HG02840 (cell line): ENCODE data around the gene STAG3.
"Not testable (repeated sequence)": the region's sequence is repeated elsewhere in the genome, so short reads cannot be mapped to it uniquely, and the experiment has no call there.

Experiments
- ATAC-seq: cut with Tn5 transposase; IDR thresholded peaks from one replicate; pipeline ENCODE4 v1.9.1; 2021; ENCODE audit warnings: mild to moderate bottlenecking, moderate library complexity, moderate number of reproducible peaks; ENCODE audit not compliant: unreplicated experiment, low FRiP score

STAG3 gene

DNA sequence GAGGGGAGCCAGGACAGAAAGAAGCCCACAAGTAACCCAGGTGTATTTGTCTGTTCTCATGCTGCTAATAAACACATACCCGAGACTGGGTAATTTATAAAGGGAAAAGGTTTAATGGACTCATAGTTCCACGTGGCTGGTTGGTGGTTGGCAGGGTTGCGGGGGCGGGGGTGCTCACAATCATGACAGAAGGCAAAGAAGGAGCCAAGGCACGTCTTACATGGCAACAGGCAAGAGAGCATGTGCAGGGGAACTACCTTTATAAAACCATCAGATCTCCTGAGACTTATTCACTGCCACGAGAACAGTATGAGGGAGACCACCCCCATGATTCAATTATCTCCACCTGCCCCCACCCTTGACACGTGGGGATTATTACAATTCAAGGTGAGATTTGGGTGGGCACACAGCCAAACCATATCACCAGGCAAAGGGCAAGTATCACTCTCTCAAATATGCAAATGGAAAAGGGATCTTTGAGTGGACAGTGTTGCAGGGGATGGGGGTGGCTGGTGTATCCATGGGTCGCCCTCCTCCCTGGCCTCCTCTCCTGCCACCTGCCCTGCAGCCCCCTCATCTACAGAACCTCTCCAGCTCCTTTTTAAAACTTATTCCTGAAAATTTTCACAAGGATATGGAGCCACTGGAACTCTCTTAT, 57.1 kb downstream of the STAG3 start:
- not testable (repeated sequence) for ATAC-seq

DNA sequence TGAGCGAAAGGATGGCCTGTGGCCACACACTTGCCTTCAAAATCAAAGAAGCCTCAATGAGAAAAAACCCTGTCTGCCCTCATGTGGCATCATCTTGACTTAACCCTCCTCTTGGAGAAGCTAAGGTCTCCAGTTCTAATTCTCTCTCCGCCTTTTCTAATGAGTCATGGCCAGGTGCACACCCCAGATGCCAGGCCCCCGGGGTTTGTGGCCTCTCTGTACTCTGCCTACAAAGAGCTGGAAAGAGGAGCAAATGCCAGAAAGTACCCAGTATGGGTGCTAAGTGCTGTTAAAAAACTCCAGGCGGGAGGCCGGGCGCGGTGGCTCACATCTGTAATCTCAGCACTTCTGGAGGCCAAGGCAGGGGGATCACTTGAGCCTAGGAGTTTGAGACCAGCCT, 62.3 kb downstream of the STAG3 start:
- not testable (repeated sequence) for ATAC-seq

DNA sequence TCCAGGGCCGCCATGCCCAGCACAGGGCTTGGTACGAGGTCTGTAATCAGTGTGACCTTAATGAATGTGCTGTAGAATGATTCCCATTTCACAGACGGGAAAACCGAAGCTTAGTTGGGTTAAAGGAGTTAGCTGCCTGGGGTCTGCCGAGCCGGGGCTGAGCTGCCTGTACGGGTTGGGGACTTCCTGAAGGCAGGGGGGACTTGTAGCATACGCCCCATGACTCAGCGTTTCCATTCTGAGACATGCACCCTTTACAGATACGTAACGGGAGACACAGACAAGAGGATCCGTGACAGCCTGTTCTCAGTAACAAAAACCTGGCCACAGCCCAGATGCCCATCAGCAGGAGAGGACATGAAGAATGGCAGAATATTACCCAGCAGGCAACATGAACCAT, 65.7 kb downstream of the STAG3 start:
- not testable (repeated sequence) for ATAC-seq

DNA sequence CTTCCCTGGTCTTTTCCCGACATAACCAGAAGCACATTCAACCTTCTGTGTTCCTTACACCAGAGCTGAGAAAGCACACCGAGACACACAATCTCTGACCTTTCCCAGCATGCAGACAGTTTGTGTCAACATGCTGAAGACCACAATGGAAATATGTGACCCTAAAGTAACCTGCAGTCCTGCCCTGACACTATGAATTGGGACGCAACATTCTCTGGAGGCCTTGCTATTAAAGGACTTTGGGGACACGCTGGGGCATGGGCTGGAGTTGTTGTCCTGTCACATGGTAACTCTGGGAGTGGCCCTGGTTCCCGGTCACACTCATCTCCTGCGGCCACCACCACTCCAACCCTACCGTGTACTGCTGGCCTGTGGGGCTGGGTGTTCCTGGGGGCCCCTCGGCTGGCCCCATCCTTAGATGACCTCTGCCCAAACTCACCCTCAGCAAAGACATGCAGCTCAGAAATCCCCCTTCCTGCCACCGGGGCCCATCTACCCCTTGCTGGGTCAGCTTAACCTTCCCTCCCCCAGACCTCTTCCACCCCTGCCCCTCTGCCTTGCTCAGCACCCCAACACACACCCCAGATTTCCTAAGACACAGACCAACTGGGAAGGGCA, 67.4 kb downstream of the STAG3 start:
- not testable (repeated sequence) for ATAC-seq

DNA sequence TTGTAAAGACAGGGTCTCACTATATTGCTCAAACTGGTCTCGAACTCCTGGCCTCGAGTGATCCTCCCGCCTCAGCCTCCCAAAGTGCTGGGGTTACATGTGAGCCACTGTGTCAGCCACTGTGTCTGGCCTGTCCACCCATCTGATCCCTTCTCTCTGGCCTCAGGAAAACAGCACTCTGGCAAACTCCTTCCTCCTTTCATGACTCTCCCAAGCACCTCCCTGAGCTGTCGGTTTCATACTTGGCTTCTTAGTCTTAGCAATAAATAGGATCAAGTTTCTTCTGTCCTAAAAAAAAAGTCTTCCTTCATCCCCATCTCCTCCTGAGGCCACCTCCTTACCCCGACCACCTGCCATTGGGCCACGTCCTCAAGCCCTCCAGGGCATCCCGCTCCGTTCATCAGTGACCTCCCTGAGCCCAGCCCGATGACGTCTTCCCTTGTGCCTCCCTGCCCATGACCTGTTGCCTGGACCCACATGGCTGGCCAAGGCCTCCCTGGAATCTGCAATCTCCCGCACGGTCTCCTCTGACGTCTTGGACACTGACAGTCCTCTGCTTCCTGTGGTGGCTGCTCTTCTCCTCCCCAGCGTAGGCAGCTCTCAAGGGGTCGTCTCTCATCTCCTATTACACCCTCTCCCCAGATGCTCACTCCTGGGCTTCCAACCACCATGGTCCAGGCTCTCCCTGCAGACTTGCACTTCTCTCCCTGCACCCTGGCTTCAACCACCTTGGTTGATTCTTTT, 68.6 kb downstream of the STAG3 start:
- not testable (repeated sequence) for ATAC-seq

DNA sequence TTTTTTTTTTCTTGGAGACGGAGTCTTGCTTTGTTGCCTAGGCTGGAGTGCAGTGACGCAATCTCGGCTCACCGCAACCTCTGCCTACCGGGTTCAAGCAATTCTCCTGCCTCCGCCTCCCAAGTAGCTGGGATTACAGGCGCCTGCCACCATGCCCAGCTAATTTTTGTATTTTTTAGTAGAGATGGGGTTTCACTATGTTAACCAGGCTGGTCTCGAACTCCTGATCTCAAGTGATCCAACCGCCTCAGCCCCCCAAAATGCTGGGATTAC, 69.1 kb downstream of the STAG3 start:
- ATAC-seq, result not testable (repeated sequence)

DNA sequence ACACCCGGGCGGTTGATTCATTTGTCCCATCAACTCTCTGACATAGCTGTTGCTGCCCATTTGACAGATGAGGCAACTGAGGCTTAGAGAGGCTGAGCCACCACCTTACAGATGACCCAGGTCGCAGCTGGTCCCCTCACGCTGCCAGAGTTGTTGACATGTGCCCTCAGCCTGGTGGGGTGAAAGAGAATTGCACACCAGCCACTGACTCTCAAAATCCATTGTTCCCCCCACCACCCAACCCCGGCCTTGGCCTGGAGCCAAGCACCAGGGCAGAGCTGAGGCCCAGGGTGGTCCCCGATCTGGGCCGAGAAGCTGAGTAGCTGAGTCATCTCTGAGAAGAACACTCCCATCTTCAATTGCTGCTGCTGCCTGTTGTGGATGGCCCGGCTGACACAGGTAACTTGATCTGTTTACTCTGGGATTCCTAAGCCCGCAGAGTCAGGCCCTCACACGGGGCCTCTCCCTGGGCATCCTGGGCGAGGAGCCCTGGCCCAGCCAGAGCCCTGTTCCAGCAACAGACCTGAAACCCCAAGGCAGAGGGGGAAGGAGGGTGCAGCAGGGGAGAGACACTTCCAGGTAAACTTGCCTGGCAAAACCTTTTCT, 69.5 kb downstream of the STAG3 start:
- no peak for ATAC-seq

DNA sequence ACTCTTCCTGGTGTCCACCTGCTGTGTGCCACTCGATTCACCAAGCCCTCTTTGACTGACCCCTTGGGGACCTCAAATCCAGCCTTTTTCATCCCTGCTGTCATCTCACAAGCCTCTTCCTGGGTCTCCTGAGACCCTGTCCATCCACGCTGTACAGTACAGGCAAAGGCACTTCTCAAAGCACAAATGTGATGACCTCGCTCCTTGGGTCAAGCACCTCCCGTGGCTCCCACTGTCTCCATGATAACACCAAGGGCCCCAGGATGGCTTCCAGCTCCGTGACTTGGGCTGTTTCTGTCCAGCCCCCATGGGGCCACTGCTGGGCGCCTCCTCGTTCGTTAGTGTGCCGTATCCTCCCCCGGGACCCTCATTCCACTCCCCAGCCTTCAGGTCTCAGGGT, 70.8 kb downstream of the STAG3 start:
- no peak for ATAC-seq

DNA sequence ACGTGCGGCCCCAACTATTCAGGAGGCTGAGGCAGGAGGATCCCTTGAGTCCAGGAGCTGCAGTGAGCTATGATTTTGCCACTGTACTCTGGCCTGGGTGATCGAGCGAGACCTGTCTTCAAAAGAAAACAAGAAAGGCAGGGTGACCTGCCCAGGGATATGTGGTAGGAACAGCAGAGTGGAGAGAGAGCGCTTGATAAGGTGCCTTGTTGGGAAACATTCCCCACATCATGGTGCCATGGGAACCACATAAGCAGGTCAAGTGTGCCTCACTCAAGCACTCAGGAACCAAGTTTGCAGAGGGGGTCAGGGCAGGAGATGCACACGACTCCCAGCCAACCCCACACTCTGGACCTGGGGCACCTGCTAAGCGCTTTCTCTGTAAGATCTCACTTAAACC, 79.3 kb downstream of the STAG3 start:
- ATAC-seq, result no peak

DNA sequence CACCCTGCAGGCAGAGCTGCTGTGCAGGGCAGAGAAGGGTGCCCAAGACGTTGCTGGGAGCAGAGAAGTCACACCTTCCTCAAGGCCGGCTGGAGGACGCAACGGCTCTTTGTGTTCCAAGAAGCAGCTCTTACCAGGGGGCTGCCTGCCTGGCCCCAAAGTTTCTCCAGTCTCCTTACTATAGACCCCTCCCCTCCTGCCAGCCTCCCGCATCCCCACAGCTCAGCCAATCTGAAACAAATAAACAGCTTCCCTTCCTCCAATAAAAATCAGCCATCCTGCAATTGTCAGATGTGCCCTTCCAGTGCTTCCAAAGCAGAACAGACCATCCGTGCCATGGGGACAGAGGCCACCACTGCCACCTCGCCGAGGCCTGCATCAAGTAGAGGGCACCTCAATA, 82.3 kb downstream of the STAG3 start:
- ATAC-seq, result not testable (repeated sequence)

DNA sequence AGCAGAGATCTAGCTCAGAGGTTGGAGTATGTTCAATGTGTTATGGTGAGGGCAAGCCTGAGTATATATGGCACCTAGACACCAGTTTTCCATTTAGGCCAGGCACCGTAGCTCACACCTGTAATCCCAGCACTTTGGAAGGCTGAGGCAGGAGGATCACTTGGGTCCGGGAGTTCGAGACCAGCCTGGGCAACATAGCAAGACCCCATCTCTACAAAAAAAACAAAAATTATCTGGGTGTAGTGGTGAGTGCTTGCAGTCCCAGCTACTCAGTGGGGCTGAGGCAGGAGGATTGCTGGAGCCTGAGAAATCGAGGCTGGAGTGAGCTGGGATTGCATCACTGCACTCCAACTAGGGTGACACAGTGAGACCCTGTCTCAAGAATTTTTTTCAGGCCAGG, 85.2 kb downstream of the STAG3 start:
- ATAC-seq, result not testable (repeated sequence)
